Epidermal melanocyte (primary cell): ENCODE measurements around the gene SGMS1.
"Not testable (repeated sequence)": the region's sequence is repeated elsewhere in the genome, so short reads cannot be mapped to it uniquely, and the experiment has no call there.

ENCODE experiments used
- DNase-seq: peaks from one replicate; pipeline ENCODE4 v3.0.0; 2011; ENCODE audit warnings: low spot score; ENCODE audit not compliant: insufficient read length

The SGMS1 gene

DNA sequence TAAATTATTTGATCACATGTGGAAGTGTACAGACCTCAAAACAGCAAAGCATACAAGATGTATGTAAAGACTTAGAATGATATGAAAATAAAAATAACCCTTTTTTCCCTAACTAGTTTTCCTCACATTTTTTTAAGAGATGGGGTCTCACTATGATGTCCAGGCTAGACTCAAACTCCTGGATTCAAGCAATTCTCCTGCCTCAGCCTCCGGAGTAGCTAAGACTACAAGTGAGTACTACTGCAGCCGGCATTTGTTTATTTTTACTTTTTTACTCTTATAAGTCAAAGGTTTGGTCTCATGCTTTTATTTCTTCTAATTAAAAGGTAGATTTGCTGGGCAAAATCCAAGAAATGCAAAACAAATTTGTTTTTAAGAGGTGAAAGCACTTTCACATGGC lies 248.0 kb downstream of the SGMS1 start:
- DNase-seq: no peak

DNA sequence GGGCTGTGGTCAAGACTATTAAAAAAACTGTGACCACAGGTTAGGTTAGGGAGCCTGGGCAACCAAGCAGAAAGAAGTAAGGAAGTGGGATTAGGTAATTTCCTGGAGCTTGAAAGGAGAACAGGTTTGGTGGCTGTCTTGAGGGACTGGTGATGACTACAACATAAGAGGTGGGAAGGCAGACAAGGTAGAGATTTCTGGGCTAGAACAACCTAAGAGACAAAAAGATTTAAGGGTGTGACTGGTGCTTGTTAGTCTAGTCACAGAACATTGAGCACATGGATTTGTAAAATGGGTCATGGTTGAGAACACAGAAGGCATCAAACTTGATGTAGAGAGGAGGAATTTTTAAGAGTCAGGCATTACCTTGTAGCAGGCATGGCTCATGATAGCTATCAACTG lies 248.7 kb downstream of the SGMS1 start:
- no peak for DNase-seq

DNA sequence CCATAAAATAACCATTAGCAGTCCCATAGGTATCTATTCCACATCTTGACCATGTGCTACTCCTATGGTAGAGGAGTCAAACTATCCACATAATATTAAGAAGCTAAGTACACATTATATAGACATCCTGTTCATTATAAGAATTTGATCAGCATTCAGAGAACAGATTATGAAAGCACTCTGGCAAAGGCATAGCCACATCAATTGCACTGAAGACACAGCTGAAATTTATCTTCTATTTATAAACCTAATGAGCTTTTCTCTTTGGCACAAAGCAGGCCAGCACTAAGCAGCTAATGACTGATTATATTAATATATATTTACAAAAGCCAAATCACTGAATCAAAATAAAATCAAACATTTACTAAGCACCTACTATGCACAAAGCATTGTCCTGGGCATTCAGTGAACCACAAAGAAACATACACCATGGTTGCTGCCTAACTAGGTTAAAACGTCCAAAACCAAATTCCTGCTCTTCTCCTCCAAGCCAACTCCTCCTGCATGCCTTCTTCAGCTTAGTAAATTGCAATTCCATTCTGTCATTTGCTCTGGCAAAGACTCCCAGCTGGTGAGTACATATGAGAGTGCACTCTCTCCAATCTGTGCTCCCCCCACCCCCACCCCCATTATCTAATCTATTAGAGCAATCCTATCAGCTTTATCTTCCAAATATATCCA lies 249.8 kb downstream of the SGMS1 start:
- no peak for DNase-seq

DNA sequence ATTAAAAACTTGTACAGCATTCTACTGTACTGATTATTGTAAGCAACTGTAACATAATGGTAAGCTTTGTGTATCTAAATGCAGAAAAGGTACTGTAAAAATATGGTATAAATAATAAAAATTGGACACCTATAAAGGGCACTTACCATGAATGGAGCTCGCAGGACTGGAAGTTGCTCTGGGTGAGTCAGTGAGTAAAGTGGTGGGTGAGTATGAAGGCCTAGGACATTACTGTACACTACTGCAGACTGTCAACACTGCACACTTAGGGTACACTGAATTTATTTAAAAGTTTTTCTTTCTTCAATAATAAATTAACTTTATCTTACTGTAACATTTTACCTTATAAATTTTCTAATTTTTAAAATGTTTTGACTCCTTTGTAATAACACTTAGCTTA lies 253.8 kb downstream of the SGMS1 start:
- no peak for DNase-seq

DNA sequence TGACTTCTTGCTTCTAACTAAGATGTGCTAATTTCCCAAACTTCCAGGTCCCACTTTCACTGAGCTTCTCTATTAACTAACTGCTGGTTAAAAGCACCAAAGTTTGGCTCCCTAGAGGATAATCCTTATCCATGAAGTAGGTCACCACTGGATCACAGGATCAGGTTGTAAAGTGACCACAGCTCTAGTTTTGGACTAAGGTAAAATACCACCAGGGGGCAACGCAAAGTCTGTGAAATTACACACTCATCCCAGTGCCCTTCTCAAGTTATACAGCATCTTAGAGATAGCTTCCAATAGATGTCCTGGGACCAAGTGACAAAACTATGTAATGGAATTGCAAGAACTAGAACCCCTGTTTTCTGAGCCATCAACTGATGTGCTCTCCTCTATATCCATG lies 256.0 kb downstream of the SGMS1 start:
- no peak for DNase-seq

DNA sequence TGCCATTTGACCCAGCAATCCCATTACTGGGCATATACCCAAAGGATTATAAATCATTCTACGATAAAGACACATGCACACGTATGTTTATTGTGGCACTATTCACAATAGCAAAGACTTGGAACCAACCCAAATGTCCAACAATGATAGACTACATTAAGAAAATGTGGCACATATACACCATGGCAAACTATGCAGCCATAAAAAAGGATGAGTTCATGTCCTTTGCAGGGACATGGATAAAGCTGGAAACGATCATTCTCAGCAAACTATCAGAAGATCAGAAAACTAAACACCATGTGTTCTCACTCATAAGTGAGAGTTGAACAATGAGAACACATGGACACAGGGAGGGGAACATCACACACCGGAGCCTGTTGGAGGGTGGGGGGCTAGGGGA lies 257.3 kb downstream of the SGMS1 start:
- DNase-seq: not testable (repeated sequence)

DNA sequence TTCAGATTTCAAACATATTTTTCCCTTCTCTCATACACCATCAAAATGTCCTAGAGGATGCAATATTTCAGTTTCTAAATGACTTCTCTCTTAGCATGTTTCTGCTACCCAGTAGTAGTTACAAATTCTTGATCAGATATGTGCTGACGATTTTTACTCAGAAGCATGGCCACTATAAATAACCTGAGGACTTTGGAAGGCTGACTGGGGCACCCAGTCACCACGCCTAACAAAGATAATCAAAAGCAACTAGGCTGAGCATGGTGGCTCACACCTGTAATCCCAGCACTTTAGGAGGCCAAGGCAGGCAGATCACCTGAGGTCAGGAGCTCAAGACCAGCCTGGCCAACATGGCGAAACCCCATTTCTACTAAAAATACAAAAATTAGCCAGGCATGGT lies 259.0 kb downstream of the SGMS1 start:
- not testable (repeated sequence) for DNase-seq

DNA sequence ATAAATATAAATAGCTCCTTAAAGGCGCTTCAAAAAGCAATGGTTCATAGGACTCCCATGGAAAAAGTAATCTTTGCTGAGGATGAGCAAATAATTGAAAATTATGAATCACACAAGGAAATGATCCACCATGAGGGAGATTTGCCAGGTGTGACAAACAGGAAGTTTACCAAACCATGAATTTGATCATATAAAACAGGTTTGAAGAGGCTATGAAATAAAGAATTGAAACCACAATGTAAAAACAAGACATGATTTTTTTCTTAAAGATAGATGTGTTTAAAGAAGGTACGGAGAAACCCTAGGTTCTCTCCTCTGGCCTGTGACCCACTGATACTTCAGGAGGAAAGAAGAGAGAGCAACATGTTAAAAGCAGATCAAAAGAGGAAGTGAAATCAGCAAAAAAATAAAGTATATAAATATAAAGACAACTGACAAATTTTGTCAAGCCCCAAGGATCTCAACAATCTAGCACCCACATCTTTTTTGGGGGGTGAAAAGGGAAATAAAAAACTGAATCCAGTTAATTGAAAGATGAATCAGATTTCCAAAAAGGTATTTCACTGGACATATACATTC lies 261.1 kb downstream of the SGMS1 start:
- DNase-seq: no peak

DNA sequence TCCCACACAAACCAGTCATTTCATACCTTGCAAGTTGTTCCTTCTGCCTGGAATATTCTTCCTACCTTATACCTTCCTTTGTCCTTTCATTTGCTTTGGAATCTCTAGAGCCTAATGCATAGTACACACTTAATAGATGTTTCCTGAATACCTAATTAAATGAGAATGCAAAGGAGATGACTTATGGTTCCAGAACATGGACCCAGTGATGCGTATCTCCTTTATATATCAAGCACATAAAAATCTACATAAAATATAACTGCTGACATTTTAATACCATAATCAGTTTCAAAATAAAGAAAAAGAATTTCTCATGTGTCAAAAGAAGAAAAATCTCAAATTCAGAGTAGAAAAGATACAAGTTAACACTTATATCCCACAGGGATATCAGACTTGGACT lies 261.8 kb downstream of the SGMS1 start:
- no peak for DNase-seq

DNA sequence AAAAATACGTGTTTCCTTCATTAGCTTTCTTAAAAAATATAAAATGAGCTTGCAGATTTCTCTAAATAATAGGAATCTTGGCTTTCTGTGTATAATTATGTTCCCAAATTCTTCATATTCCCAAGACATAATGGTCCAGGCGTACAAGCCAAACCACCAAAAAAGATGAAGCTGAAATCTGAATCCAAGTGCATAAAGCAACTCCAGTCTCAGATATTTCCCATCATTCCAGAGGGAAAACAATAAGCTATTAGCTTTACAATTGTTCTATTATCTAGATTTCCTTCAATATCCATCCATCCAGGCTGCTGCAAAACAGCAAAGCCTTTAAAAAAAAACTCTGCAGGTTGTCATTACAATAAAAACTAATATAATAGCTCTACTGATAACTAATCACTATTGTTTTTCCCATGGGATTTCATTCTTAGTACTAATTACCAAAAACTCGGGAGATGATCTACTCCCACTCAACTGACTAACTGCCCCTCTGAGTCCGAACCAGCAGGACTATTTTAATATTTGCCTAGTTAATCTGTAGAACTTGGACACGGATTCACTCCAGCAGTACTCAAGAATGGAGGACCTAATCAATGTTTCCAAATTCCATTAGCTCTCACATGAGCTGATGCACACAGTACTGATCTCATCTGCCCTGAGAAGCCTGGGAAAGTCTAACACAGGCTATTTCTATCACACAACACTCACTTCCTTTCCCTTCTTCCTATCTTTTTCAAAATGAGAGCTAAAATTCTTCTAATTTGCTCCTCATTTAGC lies 263.5 kb downstream of the SGMS1 start:
- DNase-seq: no peak

DNA sequence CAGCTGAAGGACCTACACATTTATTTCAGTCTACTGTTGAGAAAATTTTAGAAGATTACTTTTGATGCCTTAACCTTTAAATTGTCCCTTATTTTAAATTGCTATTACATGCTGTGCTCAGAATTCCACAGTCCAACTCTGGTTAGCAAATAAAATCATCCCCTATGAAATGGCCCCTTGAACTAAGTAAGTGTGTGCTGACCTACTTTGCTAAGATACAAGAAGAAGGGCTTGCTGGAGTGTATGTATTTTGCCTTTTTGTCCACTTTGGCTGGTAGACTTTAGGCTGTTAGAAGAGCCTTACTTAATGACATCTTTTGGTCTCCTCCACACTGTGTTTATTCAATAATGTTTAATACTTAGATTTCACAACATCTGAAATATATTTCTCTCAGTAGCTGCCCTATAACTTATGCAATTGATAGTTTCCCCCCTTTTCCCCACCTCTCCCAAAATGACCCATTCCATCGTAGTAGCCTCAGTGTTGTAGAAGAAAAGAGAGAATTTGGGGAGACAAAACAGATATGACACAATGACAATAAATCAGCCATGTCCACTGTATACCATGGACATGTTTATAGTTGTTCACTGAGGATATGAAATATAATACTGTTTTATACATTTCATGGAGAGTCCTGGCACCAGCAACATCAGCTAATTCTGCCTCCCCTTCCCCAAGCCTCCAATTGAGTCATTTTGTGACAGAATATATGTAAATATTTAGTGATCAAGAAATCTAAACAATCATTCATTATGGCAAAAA lies 264.6 kb downstream of the SGMS1 start:
- DNase-seq: no peak

DNA sequence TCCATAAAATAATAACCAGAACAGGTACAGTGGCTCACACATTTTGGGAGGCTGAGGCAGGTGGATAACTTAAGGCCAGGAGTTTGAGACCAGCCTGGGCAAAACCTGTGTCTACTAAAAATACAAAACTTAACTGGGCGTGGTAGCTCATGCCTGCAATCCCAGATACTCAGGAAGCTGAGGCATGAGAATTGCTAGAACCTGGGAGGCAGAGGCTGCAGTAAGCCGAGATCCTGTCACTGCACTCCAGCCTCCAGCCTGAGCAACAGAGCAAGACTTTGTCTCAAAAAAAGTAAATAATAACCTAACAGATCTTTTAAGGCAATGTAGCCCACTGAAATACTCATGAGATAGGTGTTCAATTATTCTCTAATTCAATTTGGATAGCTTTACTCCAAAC lies 265.3 kb downstream of the SGMS1 start:
- no peak for DNase-seq

DNA sequence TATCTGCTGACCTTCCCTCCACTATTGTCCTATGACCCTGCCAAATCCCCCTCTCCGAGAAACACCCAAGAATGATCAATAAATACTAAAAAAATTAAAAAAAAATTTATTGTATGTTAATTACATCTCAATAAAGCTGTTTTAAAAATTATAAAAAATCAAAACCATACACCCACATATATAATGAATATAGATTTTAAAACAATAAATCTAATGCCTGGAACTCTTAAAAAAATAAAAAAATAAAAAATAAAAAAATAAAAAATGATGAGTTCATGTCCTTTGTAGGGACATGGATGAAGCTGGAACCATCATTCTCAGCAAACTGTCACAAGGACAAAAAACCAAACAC lies 267.3 kb downstream of the SGMS1 start:
- not testable (repeated sequence) for DNase-seq

DNA sequence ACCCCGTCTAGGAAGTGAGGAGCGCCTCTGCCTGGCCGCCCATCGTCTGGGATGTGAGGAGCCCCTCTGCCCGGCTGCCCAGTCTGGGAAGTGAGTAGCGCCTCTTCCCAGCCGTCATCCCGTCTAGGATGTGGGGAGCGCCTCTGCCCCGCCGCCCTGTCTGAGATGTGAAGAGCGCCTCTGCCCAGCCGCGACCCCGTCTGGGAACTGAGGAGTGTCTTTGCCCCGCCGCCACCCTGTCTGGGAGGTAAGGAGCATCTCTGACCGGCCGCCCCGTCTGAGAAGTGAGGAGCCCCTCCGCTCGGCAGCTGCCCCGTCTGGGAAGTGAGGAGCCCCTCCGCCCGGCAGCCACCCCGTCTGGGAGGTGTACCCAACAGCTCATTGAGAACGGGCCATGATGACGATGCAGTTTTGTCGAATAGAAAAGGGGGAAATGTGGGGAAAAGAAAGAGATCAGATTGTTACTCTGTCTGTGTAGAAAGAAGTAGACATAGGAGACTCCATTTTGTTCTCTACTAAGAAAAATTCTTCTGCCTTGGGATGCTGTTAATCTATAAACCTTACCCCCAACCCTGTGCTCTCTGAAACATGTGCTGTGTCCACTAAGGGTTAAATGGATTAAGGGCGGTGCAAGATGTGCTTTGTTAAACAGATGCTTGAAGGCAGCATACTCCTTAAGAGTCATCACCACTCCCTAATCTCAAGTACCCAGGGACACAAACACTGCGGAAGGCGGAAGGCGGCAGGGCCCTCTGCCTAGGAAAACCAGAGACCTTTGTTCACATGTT lies 267.9 kb downstream of the SGMS1 start:
- DNase-seq: not testable (repeated sequence)

DNA sequence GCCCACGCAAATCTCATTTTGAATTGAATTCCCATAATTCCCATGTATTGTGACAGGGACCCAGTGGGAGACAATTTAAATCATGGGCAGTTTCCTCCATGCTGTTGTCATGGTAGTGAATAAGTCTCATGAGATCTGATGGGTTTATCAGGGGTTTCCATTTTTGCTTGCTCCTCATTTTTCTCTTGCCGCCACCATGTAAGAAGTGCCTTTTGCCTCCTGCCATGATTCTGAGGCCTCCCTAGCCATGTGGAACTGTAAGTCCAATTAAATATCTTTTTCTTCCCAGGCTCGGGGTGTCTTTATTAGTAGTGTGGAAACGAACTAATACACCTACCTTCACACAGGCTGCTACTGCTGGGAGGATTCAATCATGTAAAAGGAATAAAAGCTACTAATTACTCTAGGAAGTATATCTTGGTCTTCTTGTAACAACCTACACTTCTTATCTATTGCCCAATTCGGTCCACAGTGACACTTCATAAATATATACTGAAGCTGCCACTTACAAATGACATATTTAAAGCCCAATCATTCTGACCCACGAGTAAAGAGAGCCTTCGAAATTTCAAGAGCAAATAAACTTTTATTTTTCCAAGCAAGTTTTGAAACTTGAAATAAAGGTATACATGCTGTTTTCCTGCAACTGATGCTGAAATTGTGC lies 272.1 kb downstream of the SGMS1 start:
- DNase-seq: no peak

DNA sequence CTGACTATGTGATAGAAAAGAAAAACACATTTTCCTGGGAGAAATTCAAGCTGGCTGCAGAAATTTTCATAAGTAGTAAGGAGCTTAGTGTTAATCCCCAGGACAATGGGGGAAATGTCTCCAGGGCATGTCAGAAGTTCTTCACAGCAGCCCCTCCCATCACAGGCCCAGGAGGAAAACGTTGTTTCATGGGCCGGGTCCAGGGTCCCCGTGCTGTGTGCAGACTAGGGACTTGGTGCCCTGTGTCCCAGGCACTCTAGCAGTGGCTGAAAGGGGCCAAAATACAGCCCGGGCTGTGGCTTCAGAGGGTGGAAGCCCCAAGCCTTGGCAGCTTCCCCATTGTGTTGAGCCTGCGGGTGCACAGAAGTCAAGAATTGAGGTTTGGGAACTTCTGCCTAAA lies 273.4 kb downstream of the SGMS1 start:
- no peak for DNase-seq

DNA sequence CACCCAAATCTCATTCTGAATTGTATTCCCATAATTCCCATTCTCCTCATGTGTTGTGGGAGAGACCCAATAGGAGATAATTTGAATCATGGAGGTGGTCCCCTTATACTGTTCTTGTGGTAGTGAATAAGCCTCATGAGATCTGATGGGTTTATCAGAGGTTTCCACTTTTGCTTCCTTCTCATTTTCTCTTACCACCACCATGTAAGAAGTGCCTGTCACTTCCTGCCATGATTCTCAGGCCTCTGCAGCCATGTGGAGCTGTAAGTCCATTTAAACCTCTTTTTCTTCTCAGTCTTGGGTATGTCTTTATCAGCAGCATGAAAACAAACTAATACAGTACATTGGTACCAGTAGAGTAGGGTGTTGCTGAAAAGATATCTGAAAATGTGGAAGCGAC lies 274.2 kb downstream of the SGMS1 start:
- DNase-seq: no peak

DNA sequence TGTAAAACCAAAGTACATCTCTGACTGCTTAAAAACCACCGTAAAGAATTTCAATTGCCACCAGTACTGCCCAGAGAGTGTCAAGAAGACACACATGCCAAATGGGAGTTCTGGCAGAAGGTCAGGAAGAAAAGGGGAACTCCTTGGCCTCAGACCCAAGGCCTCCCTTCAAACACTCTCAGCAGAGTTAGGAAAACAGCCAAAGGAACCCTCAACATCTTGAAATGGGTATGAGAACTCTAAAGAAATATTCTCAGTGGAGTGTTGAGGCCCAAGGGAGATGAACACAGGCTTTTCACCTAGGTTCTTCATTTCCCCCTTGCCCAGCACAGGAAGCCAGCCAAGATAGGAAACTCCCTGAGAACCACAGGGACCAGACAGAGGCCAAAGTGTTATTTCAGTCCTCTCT lies 276.4 kb downstream of the SGMS1 start:
- no peak for DNase-seq

DNA sequence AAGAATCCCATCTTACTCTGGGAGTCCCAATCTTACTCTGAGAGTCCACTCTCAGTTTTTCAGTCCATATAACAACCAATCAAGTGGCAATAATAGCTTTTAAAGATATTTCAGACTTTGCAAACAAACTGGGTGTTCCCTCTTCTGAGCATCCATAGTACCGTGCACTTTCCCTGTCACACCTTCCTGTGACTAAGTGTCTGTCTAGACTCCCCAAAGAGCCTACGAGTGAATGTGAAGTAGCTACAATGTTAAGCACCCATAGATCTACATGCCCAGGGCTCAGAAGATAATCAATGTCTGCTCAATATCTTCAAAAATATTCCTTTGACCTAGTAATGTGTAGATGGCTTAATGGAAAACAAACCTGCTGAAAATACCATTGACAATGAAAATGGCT lies 276.8 kb downstream of the SGMS1 start:
- DNase-seq: no peak

DNA sequence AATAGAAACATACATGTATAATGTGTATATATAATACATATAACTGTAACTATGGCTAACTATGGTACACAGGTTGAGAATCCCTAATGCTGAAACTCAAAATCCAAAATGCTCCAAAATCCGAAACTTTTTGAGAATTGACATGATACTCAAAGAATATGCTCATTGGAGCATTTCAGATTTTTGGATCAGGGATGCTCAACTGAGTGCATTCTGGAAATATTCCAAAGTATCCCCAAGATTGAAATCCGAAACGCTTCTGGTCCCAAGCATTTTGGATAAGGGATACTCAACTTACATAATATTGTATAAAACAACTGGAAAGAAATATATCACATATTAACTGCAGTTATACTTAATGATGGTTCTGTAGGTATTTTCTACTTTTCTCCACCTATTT lies 278.2 kb downstream of the SGMS1 start:
- DNase-seq: no peak
